Forelimb muscle (tissue), 1 donor: Measurements from ENCODE around the gene SLC35E3. TPM values are rescaled to one million over a fixed set of nuclear protein-coding genes. Genes with fewer than 3 reads are reported as not detected.
"Not testable (repeated sequence)": the region's sequence is repeated elsewhere in the genome, so short reads cannot be mapped to it uniquely, and the experiment has no call there.

Source experiments
- DNase-seq: peaks from one replicate; pipeline ENCODE4 v3.0.0-alpha.2; 2013; ENCODE audit warnings: low read depth
- polyA plus RNA-seq: library from polyadenylated mRNA; unstranded; fragments of 120-200 nt; gene quantifications from one replicate; pipeline ENCODE4 v1.2.1, GENCODE V29; 2013; ENCODE audit not compliant: insufficient read length

Gene SLC35E3
- polyA plus RNA-seq, 1 donor = 19.2 TPM

- no peak for DNase-seq
Measured at GRCh38 chr12:68812553-68813241, 66.7 kb downstream of the SLC35E3 start.

- no peak for DNase-seq
Measured at GRCh38 chr12:68813242-68813593, 67.2 kb downstream of the SLC35E3 start.

GRCh38 chr12:68814490-68815231, 68.7 kb downstream of the SLC35E3 start:
- no peak for DNase-seq

GRCh38 chr12:68815232-68815927, 69.4 kb downstream of the SLC35E3 start:
- no peak for DNase-seq

GRCh38 chr12:68815928-68816800, 70.2 kb downstream of the SLC35E3 start:
- DNase-seq = no peak

- DNase-seq = not testable (repeated sequence)
Measured at GRCh38 chr12:68819481-68819880, 73.5 kb downstream of the SLC35E3 start.

- DNase-seq = no peak
Measured at GRCh38 chr12:68821357-68822188, 75.6 kb downstream of the SLC35E3 start.

- DNase-seq = no peak
Measured at GRCh38 chr12:68823696-68824095, 77.7 kb downstream of the SLC35E3 start.

- DNase-seq = no peak
Measured at GRCh38 chr12:68824131-68824530, 78.2 kb downstream of the SLC35E3 start.

GRCh38 chr12:68824597-68825250, 78.7 kb downstream of the SLC35E3 start:
- no peak for DNase-seq

GRCh38 chr12:68825569-68826217, 79.7 kb downstream of the SLC35E3 start:
- DNase-seq = no peak

- no peak for DNase-seq
Measured at GRCh38 chr12:68827895-68828671, 82.1 kb downstream of the SLC35E3 start.

- no peak for DNase-seq
Measured at GRCh38 chr12:68828672-68829068, 82.7 kb downstream of the SLC35E3 start.

Other genes starting within 250 kb of the SLC35E3 start
- 98.0 TPM for gene RAP1B, start 135.3 kb upstream of the SLC35E3 start, polyA plus RNA-seq
- 38.2 TPM for gene NUP107, start 59.2 kb upstream of the SLC35E3 start, polyA plus RNA-seq
- 40.9 TPM for gene MDM2, start 62.0 kb downstream of the SLC35E3 start, polyA plus RNA-seq
- 2.5 TPM for gene CPM, start 187.0 kb downstream of the SLC35E3 start, polyA plus RNA-seq